ENCODE results near the gene ACAT1.

- no peak for TF ChIP-seq SUZ12 (IDR thresholded peaks at IDR 0.05; ENCODE audit: unreplicated experiment)
- no peak for TF ChIP-seq MXI1 (IDR thresholded peaks at IDR 0.05; ENCODE audit: low read depth, low read length)
- TF ChIP-seq MAX (IDR thresholded peaks at IDR 0.05; ENCODE audit: low read depth, low read length), result no peak
- TF ChIP-seq CBX3 (IDR thresholded peaks at IDR 0.05; ENCODE audit: borderline replicate concordance, low read depth), result no peak
Measured at GRCh38 chr11:108092134-108092533, 29.2 kb upstream of the ACAT1 start.
